Left renal cortex interstitium (tissue), 4 donors: ENCODE data around the gene RNGTT. TPM values are rescaled to one million over a fixed set of nuclear protein-coding genes. Genes with fewer than 3 reads are reported as not detected.

Experiments used
- DNase-seq, 4 donors: peaks; one replicate each; pipeline ENCODE4 v3.0.0-alpha.2; 2013; ENCODE audit warnings: low read depth in 4 of 4, low spot score in 2 of 4, missing footprints in 1 of 4
- polyA plus RNA-seq, 4 donors: library from polyadenylated mRNA; unstranded; fragments of 120-200 nt; gene quantifications; one replicate each; pipeline ENCODE4 v1.2.1, GENCODE V29; 2013; ENCODE audit not compliant: insufficient read length in 4 of 4

Gene RNGTT
- polyA plus RNA-seq, 4 donors, result 14.3 to 16.1 (median 15.2) TPM

GRCh38 chr6:88572449-88573139 is 390.8 kb downstream of the RNGTT start:
- no peak for DNase-seq

- DNase-seq, result no peak
These were observed 393.5 kb downstream of the RNGTT start for GRCh38 chr6:88569959-88570358.

- DNase-seq, result no peak
These were observed 395.7 kb downstream of the RNGTT start for GRCh38 chr6:88567696-88568095.

GRCh38 chr6:88566746-88567534 is 396.5 kb downstream of the RNGTT start:
- DNase-seq, result no peak

- no peak for DNase-seq
These were observed 397.6 kb downstream of the RNGTT start for GRCh38 chr6:88565836-88566235.

- DNase-seq, result no peak
These were observed 398.0 kb downstream of the RNGTT start for GRCh38 chr6:88565409-88565811.

- DNase-seq, result no peak
These were observed 400.2 kb downstream of the RNGTT start for GRCh38 chr6:88563277-88563625.

- no peak for DNase-seq
These were observed 400.8 kb downstream of the RNGTT start for GRCh38 chr6:88562353-88563276.

GRCh38 chr6:88561954-88562315 is 401.5 kb downstream of the RNGTT start:
- no peak for DNase-seq

- DNase-seq, result no peak
These were observed 402.1 kb downstream of the RNGTT start for GRCh38 chr6:88561034-88561953.

Other genes with a start within 250 kb of the RNGTT start
- 100 to 1,000 TPM; 101 to 122 (median 113) TPM for gene PNRC1, start 117.1 kb upstream of the RNGTT start, polyA plus RNA-seq
- 10 to 100 TPM; 11.8 to 24.1 (median 15.7) TPM for gene SRSF12, start 154.5 kb upstream of the RNGTT start, polyA plus RNA-seq
- gene PM20D2, start 182.4 kb upstream of the RNGTT start, polyA plus RNA-seq, result 10 to 100 TPM; 29.1 to 48.0 (median 32.9) TPM